B cell (primary cell): Measurements from ENCODE around the gene MAIP1. TPM values are rescaled to one million over a fixed set of nuclear protein-coding genes. Genes with fewer than 3 reads are reported as not detected.

Source experiments
- ATAC-seq: fragments of 200-7000 bp; cut with Tn5 transposase; one replicate; pipeline ENCODE4 v1.10.0; 2021; ENCODE audit warnings: low read depth, mild to moderate bottlenecking, moderate number of reproducible peaks, moderate library complexity
- CTCF ChIA-PET: fragments of 350-600 bp; sonication (Branson Sonifier 250); formaldehyde crosslinking; loops from one replicate; lab custom pipeline; 2021; ENCODE audit warnings: antibody characterized with exemption, inconsistent platforms; lab: Charles Lee
- POLR2A ChIA-PET: fragments of 350-600 bp; sonication (Branson Sonifier 250); formaldehyde crosslinking; loops from one replicate; lab custom pipeline; 2021; ENCODE audit warnings: antibody characterized with exemption; lab: Charles Lee
- DNase-seq: peaks from one replicate; pipeline ENCODE4 v3.0.0; 2013
- H2AFZ ChIP-seq: 2 replicates; pipeline ENCODE4 v1.6.1; 2012; ENCODE audit warnings: mild to moderate bottlenecking, low read depth, low read length; ENCODE audit not compliant: insufficient read depth, poor library complexity, severe bottlenecking
- H3K27ac ChIP-seq, 2 donors: 1 replicate in 1 of 2; 2 replicates in 1 of 2; pipeline ENCODE4 v1.5.1; 2012 to 2013; ENCODE audit warnings: low read length in 2 of 2, mild to moderate bottlenecking in 2 of 2, moderate library complexity in 1 of 2
- H3K27me3 ChIP-seq, 4 experiments: fragments of 200-600 bp in 1 of 4; sonication (generic) in 1 of 4; replicated peaks in 1 of 4; 1 replicate in 2 of 4; 2 replicates in 2 of 4; pipeline versions ENCODE4 v1.6.1 to v1.7.0; 2013 to 2016; ENCODE audit warnings: low read length in 3 of 4, mild to moderate bottlenecking in 2 of 4, mixed read lengths in 1 of 4, moderate library complexity in 1 of 4; ENCODE audit not compliant: insufficient read depth in 4 of 4, control insufficient read depth in 3 of 4; ENCODE audit errors: control extremely low read depth in 1 of 4
- H3K36me3 ChIP-seq, 2 experiments: replicated peaks in 1 of 2; 1 replicate in 1 of 2; 2 replicates in 1 of 2; pipeline versions ENCODE4 v1.6.1 to v1.7.1; 2013; ENCODE audit warnings: low read length in 1 of 2; ENCODE audit not compliant: insufficient read depth in 2 of 2, control insufficient read depth in 1 of 2; ENCODE audit errors: control extremely low read depth in 1 of 2, extremely low read depth in 1 of 2
- H3K4me1 ChIP-seq, 2 donors: fragments of 200-600 bp in 1 of 2; sonication (generic) in 1 of 2; 1 replicate in 1 of 2; 2 replicates in 1 of 2; pipeline versions ENCODE4 v1.5.1 to v1.6.1; 2013 to 2017; ENCODE audit warnings: low read length in 2 of 2; ENCODE audit not compliant: control insufficient read depth in 2 of 2, insufficient read depth in 2 of 2
- H3K4me2 ChIP-seq: replicated peaks from 2 replicates; pipeline ENCODE3; 2012; ENCODE audit warnings: mild to moderate bottlenecking, low read depth, low read length; ENCODE audit not compliant: poor library complexity, severe bottlenecking
- H3K4me3 ChIP-seq, 5 experiments: fragments of 200-600 bp in 1 of 5; sonication (generic) in 1 of 5; 1 replicate in 3 of 5; 2 replicates in 2 of 5; pipeline versions ENCODE4 v1.5.1 to v1.7.0; 2011 to 2016; ENCODE audit warnings: low read length in 4 of 5, mild to moderate bottlenecking in 4 of 5, low read depth in 2 of 5, control low read depth in 1 of 5, moderate library complexity in 1 of 5; ENCODE audit not compliant: insufficient read depth in 1 of 5; ENCODE audit errors: control extremely low read depth in 1 of 5, extremely low read depth in 1 of 5
- H3K79me2 ChIP-seq: fragments of 200-600 bp; sonication (generic); one replicate; pipeline ENCODE4 v1.6.0; 2016; ENCODE audit warnings: low read length; ENCODE audit not compliant: control insufficient read depth, insufficient read depth
- H3K9ac ChIP-seq: fragments of 200-600 bp; sonication (generic); 2 replicates; pipeline ENCODE4 v1.6.1; 2017; ENCODE audit warnings: mild to moderate bottlenecking, low read length, moderate library complexity
- H3K9me3 ChIP-seq, 3 donors: one replicate each; pipeline versions ENCODE4 v1.6.1 to v1.7.1; 2013; ENCODE audit warnings: low read length in 2 of 3; ENCODE audit not compliant: control insufficient read depth in 2 of 3, insufficient read depth in 1 of 3; ENCODE audit errors: control extremely low read depth in 1 of 3
- H4K20me1 ChIP-seq: 2 replicates; pipeline ENCODE4 v1.6.0; 2012; ENCODE audit warnings: mild to moderate bottlenecking, low read length; ENCODE audit not compliant: insufficient read depth, control insufficient read depth, poor library complexity, severe bottlenecking
- H3K27ac Mint-ChIP-seq: one replicate; pipeline ENCODE4 v1.8.0; 2021; ENCODE audit warnings: mixed read lengths
- H3K27me3 Mint-ChIP-seq: one replicate; pipeline ENCODE4 v1.8.0; 2021; ENCODE audit warnings: mixed read lengths
- H3K4me1 Mint-ChIP-seq: one replicate; pipeline ENCODE4 v1.8.0; 2021; ENCODE audit warnings: mixed read lengths
- H3K4me3 Mint-ChIP-seq: one replicate; pipeline ENCODE4 v1.8.0; 2021; ENCODE audit warnings: mixed read lengths
- H3K9me3 Mint-ChIP-seq: one replicate; pipeline ENCODE4 v1.8.0; 2022; ENCODE audit warnings: mixed read lengths; ENCODE audit not compliant: insufficient read depth
- EZH2 ChIP-seq: IDR thresholded peaks from 2 replicates; pipeline ENCODE4 v1.6.1; 2012; ENCODE audit warnings: borderline replicate concordance, low read depth, mild to moderate bottlenecking, moderate library complexity, low read length; ENCODE audit not compliant: insufficient read depth, poor library complexity, severe bottlenecking
- WGBS: methylation state at CpG from one replicate; pipeline ENCODE4 v1.1.5; 2013; ENCODE audit warnings: missing lambda C conversion rate; ENCODE audit not compliant: insufficient coverage; 5-methylcytosine and 5-hydroxymethylcytosine counted together
- intact Hi-C: fragments of 100-400 bp; cut with micrococcal nuclease; formaldehyde crosslinking; loops from one replicate; pipeline ENCODE4 v1.10.0; 2022
- polyA plus RNA-seq: library from polyadenylated mRNA; depleted of rRNA; stranded (reverse); fragments of >200 nt; gene quantifications from 2 replicates; pipeline ENCODE4 v1.2.3, GENCODE V29; 2012
- total RNA-seq, 2 donors: library from RNA; stranded (reverse); fragments of 120-200 nt in 1 of 2; gene quantifications; 1 replicate in 1 of 2; 2 replicates in 1 of 2; pipeline versions ENCODE4 v1.2.3 to v1.2.4, GENCODE V29; 2013 to 2022
- TF ChIP-seq, protein P1 (sequence below): fragments of 200-600 bp; IDR thresholded peaks from one replicate; pipeline ENCODE4 v1.8.0; 2022; ENCODE audit warnings: antibody characterized with exemption, mild to moderate bottlenecking

MAIP1 gene
- total and polyA plus RNA-seq, 2 donors (not counting 1 experiment from before 2014, with no cell fraction given) = 14.4 to 15.8 TPM

DNA sequence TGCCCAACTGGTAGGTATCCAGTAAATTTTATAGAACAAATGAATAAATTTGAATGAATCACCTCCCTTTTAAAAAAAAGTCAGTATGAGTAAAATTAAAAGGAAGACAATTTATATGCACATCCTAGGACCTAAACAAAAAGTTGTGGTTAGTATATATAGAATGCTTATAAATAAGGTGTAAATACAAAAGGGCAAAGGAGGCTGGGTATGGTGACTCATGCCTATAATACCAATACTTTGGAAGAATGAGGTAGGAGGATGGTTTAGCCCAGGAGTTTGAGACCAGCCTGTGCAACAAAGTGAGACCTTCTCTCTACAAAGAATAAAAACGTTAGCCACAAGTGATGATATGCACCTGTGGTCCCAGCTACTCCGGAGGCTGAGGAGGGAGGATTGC lies 31.5 kb upstream of the MAIP1 start:
- no peaks in the 10 kb centered on the region for H3K27me3 ChIP-seq
- POLR2A ChIA-PET = no interaction called here
- H3K9me3 Mint-ChIP-seq = no peaks in the 10 kb centered on the region
- intact Hi-C loops = no loop called here
- H3K4me3 Mint-ChIP-seq = no peak overlapping the region
- H4K20me1 ChIP-seq = peaks cover 9% of the 10 kb centered on the region
- no peak overlapping the region for H3K4me2 ChIP-seq
- no peaks in the 10 kb centered on the region for H3K9me3 ChIP-seq
- H3K4me1 Mint-ChIP-seq = peaks cover 4% of the 10 kb centered on the region
- peaks cover 24% of the 10 kb centered on the region for H3K79me2 ChIP-seq
- H3K36me3 ChIP-seq = peaks cover 4 to 12% of the 10 kb centered on the region in 2 experiments
- H3K27ac ChIP-seq = no peak overlapping the region
- WGBS = 100% methylated on average over 1 of the region's 2 CpGs
- no peaks in the 10 kb centered on the region for H3K27me3 Mint-ChIP-seq
- DNase-seq = no peak
- no peak overlapping the region for H3K27ac Mint-ChIP-seq
- H2AFZ ChIP-seq = no peak overlapping the region
- CTCF ChIA-PET = no interaction called here
- no peak overlapping the region for H3K4me3 ChIP-seq
- no peak overlapping the region for H3K9ac ChIP-seq
- no peaks in the 10 kb centered on the region for H3K4me1 ChIP-seq
- no peak for ATAC-seq
- no peak for TF ChIP-seq EZH2
- TF ChIP-seq, protein P1, sequence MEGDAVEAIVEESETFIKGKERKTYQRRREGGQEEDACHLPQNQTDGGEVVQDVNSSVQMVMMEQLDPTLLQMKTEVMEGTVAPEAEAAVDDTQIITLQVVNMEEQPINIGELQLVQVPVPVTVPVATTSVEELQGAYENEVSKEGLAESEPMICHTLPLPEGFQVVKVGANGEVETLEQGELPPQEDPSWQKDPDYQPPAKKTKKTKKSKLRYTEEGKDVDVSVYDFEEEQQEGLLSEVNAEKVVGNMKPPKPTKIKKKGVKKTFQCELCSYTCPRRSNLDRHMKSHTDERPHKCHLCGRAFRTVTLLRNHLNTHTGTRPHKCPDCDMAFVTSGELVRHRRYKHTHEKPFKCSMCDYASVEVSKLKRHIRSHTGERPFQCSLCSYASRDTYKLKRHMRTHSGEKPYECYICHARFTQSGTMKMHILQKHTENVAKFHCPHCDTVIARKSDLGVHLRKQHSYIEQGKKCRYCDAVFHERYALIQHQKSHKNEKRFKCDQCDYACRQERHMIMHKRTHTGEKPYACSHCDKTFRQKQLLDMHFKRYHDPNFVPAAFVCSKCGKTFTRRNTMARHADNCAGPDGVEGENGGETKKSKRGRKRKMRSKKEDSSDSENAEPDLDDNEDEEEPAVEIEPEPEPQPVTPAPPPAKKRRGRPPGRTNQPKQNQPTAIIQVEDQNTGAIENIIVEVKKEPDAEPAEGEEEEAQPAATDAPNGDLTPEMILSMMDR = no peak

DNA sequence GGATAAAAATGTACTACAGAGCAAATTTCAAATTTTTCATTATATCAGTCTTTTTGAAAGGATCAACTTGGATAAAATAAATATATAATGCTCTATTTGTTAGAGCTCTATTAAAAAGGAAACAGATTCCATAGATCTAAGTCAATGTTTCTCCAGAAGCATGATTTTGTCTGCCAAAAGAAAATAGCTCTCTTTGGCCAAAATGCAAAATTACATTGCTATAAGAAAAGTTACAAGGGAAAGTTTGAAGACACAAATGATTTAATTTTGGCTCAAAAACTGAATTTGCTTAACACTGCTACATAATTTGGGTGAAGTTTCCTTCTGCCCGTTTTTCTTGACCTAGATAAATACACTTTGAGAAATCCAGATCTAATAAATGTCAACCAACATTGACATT lies 28.6 kb upstream of the MAIP1 start:
- ATAC-seq = no peak
- Histone ChIP-seq H3K79me2 (peaks cover 9% of the 10 kb centered on the region), H4K20me1 (no peaks in the 10 kb centered on the region), H3K9me3 (no peaks in the 10 kb centered on the region), H3K27me3 (no peaks in the 10 kb centered on the region), H3K9ac (no peak overlapping the region), H3K27ac (no peak overlapping the region), H3K4me1 (no peaks in the 10 kb centered on the region), H3K4me3 (no peak overlapping the region), H3K36me3 (peaks cover 6 to 8% of the 10 kb centered on the region in 2 experiments), H2AFZ (no peak overlapping the region), H3K4me2 (no peak overlapping the region)
- Mint-ChIP-seq H3K4me1 (peaks cover 1% of the 10 kb centered on the region), H3K27me3 (no peaks in the 10 kb centered on the region), H3K4me3 (no peak overlapping the region), H3K9me3 (no peaks in the 10 kb centered on the region), H3K27ac (no peak overlapping the region)
- TF ChIP-seq EZH2 = no peak
- TF ChIP-seq, protein P1 = no peak
- DNase-seq = no peak
- POLR2A ChIA-PET = no interaction called here
- CTCF ChIA-PET = no interaction called here
- no CpG with 5 or more reads among the region's 1 CpG for WGBS
- intact Hi-C loops = no loop called here
